ENCODE measurements around the gene SLC12A7.
A peak's percentile ranks its signal among the peaks of the same experiment; 100 is the strongest.
"Not testable (repeated sequence)": the region's sequence is repeated elsewhere in the genome, so short reads cannot be mapped to it uniquely, and the experiment has no call there.

SLC12A7 gene

GRCh38 chr5:1109542-1110306 is 2.1 kb downstream of the SLC12A7 start:
- DNase-seq (ENCODE audit: low spot score) = no peak

- DNase-seq (ENCODE audit: low spot score) = no peak
Observed at GRCh38 chr5:1108865-1109174, 3.0 kb downstream of the SLC12A7 start.

GRCh38 chr5:1108023-1108864 is 3.6 kb downstream of the SLC12A7 start:
- DNase-seq (ENCODE audit: low spot score) = no peak

- no peak for DNase-seq (ENCODE audit: low spot score)
Observed at GRCh38 chr5:1107167-1108022, 4.5 kb downstream of the SLC12A7 start.

GRCh38 chr5:1106385-1107166 is 5.3 kb downstream of the SLC12A7 start:
- DNase-seq (ENCODE audit: low spot score) = no peak

GRCh38 chr5:1105350-1106265 is 6.3 kb downstream of the SLC12A7 start:
- peak; percentile 16 for DNase-seq (ENCODE audit: low spot score)

DNA sequence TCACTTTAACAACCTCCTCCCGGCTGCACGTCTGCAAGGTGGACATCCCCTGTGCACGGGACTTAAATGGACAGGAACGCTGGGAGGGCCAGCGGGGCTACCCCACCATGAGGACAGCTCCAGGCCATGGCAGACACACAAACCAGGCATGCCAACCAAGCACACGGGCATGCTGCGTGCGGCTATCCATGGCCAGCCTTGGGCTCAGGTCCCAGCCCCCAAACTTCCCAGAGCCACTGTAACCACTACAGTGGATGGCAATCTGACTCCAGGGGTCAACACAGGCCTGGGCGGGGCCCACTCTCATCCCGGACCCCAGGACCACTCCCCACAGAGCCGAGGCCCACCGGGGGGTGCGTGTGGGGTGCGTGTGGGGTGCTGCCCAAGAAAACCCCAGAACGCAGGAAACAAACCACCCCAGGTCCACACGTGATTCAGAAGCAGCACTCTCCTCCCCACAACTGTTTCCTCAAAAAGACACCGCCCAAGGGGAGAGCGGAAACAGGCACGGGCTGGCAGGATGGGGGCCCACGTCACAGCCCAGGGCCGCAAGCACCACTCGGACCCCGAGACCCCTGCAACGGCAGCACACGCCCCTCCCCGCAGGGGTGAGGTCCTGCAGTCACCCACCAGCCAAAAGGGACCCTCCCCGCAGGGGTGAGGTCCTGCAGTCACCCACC is 7.4 kb downstream of the SLC12A7 start:
- DNase-seq (ENCODE audit: low spot score) = no peak

GRCh38 chr5:1103505-1104326 is 8.1 kb downstream of the SLC12A7 start:
- DNase-seq (ENCODE audit: low spot score) = no peak

- no peak for DNase-seq (ENCODE audit: low spot score)
Observed at GRCh38 chr5:1103093-1103492, 8.8 kb downstream of the SLC12A7 start.

DNA sequence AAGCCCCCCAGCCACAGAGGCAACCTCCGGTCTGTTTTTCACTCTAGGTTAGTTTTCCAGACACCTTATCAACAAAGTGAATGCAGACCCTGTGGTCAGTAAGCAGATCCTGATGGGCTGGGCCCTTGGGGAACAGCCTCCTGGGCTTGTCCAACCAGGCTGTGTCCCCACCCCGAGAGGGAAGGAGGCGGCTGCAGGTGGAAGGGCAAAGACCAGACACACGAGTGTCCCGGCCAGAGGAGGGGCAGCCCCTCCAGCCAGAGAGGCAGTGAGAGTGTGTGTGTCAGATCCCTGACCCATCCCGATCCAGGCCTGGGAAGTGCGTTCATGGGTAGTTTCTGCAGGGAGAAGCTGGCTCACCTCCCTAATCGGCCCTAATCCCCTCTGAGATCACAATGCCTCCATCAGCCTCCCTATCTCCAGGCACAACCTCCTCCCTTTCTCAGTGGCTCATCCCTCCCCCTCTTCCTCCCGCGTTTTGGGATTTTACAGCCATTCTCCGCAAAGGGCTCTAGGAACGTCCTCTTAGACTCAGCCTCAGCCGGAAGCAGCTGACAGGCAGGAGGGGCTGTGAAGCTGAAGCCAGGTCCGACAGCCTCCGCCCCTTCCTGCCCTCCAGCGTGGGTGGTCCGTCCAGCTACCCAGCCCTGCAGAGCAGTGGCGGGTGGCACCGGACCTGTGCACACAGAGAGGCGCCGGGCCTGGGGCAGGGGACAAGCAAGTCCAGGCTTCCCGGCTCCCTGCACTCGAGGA is 9.7 kb downstream of the SLC12A7 start:
- DNase-seq (ENCODE audit: low spot score) = no peak

DNA sequence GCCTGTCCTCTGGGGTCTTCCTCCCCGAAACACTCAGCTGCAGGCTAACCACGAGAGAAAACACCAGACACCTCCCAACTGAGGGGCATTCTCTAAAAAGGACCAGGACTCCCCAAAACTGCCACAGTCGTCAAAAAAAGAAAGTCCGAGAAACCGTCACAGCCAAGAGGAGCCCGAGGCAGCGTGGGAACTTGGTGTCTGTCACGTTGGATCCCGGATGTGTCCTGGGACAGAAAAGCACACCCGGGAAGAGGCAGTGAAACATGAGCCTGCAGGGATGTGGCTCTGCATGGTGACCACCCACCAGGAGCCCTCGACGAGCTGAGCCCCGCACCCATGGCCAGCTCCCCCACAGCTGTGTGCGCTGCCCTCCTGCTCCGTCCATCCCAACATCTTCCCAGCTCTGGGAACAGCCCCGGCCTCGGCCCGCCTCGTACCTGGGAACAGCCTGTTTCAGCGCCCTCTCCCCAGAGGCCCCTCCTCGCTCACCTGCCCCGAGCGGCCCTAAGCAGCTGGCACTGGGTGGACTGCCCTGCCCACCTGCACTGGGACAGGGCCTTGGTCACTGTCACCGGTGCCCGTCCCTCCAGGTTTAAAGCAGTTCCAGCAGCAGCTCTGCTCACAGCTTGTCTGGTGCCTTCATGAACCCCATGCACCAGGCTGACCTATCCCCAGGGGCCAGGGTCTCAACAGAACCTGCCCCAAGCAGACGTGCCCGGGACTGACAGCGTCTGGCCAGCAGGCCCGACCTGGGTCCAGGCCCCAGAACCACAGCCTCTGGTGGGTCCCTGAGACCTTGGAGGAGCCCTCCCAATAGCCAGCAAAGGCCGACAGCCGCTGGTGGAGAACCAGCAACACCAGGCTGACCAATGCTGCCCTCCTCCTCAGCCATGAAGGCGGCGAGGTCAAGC is 10.9 kb downstream of the SLC12A7 start:
- DNase-seq (ENCODE audit: low spot score) = no peak

- no peak for DNase-seq (ENCODE audit: low spot score)
Observed at GRCh38 chr5:1099926-1100663, 11.8 kb downstream of the SLC12A7 start.

GRCh38 chr5:1098986-1099597 is 12.8 kb downstream of the SLC12A7 start:
- no peak for DNase-seq (ENCODE audit: low spot score)

- DNase-seq (ENCODE audit: low spot score) = not testable (repeated sequence)
Observed at GRCh38 chr5:1097988-1098385, 13.9 kb downstream of the SLC12A7 start.

- no peak for DNase-seq (ENCODE audit: low spot score)
Observed at GRCh38 chr5:1097381-1097987, 14.4 kb downstream of the SLC12A7 start.

DNA sequence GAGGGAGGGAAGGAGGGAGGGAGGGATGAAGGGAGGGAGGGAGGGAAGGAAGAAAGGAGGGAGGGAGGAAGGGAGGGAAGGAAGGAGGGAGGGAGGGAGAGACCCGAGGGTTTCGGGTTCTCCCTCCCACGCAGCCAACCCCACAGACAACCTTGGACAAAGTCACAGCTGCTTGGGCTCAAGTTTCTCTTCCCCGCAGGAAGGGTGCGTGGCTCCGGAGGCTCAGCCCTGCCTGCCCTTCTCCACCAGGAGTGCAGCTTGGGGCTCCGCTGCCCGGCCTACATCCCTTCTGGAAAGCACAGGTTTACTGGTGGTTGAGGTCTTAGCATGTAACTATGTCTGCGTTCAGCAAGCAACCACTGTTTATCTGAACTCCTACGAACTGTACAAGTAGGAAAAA is 15.0 kb downstream of the SLC12A7 start:
- no peak for DNase-seq (ENCODE audit: low spot score)
